HG02884 (cell line): ENCODE data around the gene LIMK1.
"Not testable (repeated sequence)": the region's sequence is repeated elsewhere in the genome, so short reads cannot be mapped to it uniquely, and the experiment has no call there.

Experiments
- ATAC-seq: cut with Tn5 transposase; IDR thresholded peaks from one replicate; pipeline ENCODE4 v1.9.1; 2021; ENCODE audit warnings: mild to moderate bottlenecking, moderate library complexity; ENCODE audit not compliant: unreplicated experiment

The LIMK1 gene

DNA sequence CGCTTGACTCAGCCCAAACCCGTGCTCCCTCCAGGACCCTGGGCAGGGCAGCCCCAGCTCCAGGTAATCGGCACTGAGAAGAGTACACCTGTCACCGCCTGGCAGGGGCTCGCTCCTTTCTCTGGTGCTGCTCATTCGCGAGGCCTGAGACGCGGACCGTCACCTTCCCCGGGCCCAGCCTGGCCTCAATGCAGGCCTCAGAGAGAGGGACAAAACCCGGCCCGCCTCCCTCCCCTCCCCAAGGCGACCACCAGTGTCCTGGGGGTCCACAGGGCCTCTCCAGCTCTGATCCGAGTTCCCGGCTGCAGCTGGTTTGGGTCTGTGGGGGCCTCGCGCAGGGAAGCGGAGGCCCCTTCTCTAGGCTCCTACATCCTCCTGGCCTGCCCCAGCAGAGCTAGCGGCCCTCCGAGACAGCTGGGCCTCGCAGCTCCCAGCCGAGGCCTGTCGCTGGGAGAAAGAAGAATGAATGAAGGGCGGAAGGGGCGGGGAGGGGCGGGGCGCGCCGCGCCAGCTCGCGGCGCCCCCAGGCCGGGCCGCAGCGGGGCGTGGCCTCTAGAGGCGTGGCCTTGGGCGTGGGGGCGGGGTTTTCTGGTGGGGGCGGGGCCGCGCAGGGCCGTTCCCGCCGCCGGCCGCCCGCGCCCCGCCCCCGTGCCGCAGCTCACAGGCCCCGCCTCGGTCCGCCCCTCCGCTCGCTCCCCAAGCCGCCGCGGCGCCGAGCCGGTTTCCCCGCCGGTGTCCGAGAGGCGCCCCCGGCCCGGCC lies at the start of gene LIMK1:
TSS of gene LIMK1 (plus strand) at position 688 of the 760 bp plus-strand sequence. CDS start 187 bp downstream, outside the sequence.
- ATAC-seq, result peak; percentile 55

DNA sequence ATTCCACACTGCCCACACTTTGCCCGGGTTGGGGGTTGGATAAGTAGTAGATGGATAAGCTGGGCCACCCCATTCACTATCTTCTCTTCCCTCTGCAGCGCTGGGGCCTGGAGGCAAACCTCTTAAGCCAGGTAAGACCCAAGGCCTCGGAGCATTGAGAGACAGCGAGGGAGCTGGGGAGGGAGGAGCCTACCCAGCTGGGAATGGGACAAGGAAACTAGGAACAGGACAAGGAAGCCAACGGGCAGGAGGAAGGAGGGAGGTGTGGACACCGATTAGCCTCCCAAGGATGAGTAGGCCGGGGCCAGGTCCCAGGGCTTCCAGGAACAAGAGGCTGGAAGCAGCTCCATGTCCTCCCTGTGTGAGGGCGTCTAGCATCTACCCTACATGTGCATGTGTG lies 46.0 kb upstream of the LIMK1 start:
- no peak for ATAC-seq

DNA sequence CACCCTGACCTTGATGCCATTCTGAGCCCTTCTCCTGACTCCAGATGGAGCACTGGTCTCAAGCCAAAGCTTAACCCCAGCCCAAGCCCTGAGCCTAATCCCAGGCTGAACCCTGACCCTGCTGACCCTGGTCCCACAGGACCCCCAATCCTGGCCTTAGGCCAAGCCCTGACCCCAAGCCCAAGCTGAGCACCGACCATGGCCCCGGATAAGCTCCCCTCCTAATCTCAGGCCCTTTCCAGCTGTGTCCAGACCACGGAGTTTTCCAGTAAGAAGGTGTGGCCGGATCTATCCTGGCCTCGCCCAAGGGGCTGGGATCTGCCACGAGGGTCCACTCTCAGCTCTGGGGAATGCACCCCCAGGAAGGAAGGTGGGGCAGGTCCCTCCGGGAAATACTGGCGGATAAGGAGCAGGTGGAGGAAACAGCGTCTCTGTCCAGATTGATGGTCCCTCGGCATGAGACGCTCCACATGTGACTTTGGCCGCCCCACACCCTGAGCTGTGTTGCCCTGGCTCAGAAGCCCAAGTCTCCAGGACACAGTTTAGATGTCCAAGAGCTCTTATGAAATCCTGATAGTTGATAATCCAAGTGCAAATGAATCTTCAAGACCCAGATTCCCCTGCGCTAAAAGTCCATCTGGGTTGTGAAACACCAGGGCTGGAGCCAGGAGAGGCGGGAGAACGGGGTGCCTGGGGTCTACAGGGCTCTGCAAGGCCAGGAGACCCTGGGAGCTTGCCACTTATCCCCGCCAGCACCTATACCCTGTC lies 45.2 kb upstream of the LIMK1 start:
- ATAC-seq, result no peak

DNA sequence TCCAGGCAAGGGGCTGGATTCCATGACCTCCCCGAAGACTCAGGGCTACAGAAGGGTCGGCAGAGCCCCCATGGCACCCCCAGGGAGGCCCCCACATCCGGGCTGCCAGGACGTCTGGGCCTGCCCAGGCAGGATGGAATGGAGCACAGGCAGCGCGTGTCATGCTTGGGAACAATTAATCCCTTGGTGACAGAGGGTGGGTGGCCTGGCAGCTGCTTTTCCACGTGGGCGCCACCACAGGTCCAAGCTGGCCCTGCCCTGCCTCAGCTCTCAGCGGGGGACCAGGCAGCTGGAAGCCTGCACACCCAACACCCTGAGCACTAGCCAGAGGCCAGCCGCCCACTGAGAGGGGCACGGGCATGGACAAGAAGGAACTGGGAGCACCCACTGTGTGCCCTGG lies 44.3 kb upstream of the LIMK1 start:
- no peak for ATAC-seq

DNA sequence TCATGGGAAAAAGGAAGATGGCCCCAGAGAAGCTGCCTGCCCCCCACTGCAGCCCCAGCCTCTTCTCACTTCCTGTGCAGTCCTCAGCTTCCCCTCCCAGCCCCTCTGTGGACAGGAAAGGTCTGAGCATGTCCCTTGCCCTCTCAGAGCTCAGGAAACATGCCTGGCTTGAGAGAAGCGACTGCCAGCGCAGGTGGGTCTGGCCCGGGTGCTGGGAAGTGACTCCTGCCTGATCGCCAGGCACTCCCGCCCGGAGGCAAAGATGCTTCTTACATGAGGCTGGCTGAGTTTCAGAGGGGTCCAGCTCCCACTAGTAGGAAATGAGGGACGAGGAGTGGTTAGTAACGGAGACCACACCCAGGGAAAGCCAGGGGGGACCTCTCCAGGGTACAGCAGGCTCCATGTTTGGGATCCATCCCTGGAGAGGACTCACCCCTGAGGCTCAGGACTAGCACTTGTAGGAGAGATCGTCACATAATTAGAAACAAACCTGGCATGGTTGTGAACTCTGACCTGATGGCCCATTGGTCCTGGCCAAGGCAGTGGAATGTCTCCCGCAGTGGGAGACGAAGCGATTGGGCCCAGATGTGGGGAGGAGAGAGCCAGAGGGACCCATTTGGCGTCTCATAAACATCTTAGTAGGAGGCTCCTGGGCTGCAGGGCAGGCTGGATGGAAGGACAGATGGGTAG lies 43.4 kb upstream of the LIMK1 start:
- ATAC-seq, result no peak

DNA sequence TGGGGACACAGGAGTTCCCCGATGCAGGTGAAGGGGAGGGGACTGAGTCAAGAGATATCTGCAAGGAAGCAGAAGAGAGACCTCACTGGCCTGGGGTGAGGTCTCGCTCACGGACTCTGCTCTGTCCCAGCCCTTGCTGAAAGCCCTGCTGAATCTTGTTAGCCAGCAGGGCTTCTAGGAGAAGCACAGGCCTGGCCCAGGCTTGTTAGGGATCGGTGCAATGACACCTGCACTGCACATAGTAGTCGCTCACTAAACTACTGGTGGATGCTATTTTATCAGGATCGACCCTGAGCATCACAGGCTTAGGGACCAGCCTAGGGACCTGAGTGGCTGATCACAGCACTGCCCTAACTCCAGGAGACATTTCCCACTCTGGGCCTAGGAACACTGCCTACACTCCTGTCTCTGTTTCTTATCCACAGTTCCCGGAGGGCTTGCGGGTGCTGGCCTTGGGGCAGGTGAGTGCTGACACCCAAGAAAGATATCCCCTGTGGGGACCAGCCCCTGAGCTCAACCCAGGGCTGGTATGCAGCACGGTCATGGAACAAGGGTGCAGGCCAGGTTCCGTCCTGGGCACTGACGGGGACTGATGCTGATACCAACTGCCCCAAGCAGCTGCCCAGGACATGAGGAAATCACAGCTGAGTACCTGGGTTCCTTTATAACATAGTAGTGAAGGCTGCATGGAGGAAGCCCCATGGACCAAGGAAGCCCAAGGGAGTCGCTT lies 42.6 kb upstream of the LIMK1 start:
- no peak for ATAC-seq

DNA sequence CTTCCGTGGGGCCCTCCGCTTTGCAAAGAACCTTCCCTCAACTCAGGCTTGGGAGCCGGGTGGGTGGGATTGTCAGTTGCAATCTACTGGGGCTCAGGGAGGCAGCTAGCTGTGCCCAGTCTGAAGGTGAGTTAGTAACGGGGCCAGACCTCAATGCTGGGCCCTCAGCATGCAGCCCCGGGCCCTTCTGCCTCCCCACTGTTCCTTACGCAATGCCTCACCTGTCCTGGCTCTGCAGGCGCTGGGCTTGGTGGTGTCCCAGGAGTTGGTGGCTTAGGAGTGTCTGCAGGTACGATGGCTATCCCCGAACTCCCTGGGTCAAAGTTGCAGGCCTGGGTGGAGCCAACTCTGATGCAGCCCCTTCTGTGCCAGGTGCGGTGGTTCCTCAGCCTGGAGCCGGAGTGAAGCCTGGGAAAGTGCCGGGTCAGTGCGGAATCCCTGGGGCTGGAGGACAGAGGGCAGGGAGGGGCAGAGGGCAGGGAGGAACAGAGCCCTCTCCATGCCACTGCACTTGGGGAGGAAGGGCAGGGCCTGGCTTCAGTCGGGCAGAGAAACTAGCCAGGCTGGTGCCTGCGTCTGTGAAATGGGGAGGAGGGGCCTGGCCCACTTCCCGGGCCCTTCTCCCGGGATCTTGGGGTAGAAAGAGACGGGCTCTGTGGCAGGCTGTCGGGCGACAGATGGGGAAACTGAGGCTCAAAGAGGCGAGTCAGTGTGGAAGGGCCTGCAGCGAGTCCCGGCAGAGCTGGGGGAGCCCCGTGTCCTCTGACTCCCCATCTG lies 40.7 kb upstream of the LIMK1 start:
- no peak for ATAC-seq

DNA sequence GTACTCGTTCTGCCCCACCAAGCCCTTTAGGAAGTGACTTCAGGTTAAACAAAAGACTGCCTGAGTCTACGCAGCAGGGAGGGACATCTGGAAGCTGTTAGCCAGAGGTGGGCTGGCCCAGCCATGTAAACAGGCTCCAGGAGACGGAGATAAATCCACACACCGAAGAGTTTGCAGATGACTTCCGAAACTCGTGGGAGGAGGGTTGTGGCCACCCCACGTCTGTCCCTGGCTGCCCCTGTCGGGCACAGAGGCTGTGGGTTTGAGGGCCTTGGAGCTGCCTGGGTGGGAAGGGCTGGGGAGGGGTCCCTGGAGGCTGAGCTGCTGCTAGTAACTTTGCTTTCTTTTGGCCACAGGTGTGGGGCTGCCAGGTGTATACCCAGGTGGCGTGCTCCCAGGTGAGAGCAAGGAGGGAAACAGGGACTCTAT lies 40.1 kb upstream of the LIMK1 start:
- ATAC-seq, result no peak

DNA sequence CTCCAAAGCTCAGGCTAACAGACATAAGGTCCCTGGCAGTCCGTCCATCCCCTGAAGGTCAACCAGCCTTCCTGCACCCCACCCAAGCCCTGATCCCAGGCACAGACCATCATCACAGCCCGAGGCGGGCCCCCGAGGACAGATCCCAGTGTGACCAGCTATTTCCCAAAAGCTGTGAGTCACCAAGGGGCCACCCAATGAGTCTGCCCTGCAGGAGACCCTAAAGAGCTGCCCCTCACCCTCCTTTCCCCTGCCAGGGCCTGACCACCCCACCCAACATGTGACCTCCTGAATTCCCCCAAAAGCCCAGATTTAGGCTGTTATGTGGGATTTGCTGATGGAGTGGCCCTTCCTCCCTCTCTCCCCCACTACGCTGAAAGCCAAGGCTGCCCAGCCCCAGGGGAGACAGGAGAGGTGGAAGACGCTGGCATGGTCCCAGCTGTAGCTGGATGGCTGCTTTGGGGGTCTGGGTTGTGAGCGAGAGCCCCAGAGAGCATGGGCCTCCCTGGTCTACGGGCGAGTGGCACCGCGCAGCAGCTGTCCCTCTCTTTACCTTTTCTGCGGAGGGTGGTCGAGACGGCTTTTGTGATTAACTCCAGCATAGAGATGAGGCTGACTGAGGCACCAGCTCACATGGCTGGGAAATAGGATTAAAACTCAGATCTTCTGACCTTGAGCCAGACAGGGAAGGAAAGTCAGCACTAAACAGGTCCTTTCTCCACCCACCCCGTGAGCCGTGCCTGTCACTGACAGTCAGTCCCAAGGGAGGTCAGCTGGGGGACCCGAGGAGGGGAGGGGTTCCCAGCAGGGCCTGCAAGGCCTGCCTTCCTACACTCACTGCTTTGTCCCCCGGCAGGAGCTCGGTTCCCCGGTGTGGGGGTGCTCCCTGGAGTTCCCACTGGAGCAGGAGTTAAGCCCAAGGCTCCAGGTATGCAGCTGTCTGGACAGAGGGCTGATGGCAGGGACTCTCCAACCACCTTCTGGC lies 38.9 kb upstream of the LIMK1 start:
- no peak for ATAC-seq

DNA sequence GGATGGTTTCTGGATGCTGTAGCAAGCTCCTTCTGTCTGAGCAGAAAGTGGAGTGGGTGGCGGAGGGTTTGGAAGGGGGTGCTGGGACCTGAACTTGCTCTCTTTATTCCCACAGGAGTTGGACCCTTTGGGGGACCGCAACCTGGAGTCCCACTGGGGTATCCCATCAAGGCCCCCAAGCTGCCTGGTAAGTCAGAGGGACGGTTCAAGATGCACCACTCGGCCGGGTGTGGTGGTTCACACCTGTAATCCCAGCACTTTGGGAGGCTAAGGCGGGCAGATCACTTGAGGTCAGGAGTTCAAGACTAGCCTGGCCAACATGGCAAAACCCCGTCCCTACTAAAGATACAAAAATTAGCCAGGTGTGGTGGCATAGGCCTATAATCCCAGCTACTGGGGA lies 37.0 kb upstream of the LIMK1 start:
- ATAC-seq, result not testable (repeated sequence)

DNA sequence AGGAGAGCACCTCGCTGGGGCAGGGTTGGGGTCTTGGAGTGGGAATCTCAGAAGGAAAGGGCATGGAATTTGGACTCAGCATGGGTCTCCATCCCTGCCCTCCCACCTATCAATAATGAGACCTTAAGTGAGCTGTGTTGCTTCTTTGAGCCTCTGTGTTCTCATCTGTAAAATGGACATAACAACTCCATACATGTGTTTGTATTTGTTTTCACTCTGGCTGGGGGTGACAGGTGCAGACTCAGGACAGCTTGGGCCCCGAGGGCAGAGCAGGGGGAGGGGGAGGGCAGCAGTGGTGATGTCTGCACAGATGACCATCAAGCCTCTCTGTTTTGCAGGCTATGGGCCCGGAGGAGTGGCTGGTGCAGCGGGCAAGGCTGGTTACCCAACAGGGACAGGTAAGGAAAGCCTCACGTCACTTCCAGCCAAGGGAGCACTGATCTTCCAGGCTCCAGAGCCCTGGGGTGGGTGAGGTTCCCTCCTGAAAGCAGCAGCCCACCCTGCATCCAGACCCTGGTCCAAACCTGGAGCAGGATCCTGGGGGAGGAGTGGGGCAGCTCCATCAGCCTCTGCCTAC lies 35.7 kb upstream of the LIMK1 start:
- no peak for ATAC-seq

DNA sequence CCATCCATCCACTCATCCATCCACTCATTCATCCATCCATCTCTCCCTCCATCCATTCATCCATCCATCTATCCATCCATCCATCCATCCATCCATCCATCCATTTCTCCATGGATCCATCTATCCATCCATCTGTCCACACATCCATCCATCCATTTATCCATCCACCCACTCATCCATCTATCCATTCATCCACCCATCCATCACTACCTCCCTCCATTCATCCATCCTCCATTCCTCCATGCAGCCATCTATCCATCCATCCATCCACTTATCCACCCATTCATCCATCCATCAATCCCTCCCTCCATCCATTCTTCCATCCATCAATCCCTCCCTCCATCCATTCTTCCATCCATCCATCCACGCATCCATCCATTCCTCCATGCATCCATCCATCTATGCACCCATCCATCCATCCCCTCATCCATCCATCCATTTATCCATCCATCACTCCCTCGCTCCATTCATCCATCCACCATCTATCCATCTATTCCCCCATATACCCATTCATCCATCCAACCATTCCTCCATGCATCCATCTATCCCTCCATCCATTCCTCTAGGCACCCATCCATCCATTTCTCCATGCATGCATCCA lies 34.5 kb upstream of the LIMK1 start:
- ATAC-seq, result no peak

DNA sequence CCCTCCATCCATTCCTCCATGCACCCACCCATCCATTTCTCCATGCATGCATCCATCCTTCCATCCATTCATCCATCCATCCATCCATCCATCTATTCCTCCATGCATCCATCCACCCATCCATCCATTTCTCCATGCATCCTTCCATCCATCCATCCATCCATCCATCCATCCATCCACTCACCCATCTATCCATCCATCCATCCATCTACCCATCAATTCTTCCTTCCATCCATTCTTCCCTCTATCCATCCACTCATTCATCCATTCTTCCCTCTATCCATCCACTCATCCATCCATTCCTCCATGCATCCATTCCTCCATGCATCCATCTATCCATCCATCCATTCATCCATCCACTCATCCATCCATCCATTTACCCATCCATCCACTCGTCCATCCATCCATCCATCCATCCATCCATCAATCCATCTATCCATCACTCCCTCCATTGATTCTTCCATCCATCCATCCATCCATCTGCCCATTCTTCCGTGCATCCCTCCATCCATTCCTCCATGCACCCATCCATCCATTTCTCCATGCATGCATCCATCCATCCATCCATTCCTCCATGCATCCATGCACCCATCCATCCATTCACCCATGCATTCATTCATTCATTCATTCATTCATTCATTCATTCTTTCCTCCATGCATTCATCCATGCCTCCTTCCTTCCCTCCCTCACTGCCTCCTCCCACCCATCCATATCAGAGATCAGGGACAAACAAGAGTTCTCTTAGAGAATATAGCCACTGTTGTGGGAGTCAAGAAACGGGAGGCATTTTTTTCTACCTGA lies 33.4 kb upstream of the LIMK1 start:
- ATAC-seq, result no peak

DNA sequence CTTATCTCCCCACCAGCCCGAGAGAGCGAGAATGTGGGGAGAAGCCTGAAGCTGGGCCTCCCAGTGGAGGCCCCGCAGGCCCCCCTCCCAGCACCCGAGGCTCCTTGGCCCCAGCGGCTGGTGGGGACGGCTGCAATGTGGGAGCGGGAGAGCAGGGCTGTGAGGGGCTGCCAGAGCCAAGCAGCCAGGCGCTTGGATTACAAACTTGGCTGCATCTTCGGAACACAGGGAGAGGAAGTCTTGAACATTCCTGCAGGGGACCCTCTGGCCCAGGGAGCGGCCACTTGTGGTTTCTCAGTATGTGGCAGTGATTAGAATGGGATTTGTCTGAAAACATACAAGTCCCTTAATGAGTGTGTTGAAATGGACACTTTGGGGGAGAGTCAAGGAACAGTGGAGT lies 32.4 kb upstream of the LIMK1 start:
- no peak for ATAC-seq

DNA sequence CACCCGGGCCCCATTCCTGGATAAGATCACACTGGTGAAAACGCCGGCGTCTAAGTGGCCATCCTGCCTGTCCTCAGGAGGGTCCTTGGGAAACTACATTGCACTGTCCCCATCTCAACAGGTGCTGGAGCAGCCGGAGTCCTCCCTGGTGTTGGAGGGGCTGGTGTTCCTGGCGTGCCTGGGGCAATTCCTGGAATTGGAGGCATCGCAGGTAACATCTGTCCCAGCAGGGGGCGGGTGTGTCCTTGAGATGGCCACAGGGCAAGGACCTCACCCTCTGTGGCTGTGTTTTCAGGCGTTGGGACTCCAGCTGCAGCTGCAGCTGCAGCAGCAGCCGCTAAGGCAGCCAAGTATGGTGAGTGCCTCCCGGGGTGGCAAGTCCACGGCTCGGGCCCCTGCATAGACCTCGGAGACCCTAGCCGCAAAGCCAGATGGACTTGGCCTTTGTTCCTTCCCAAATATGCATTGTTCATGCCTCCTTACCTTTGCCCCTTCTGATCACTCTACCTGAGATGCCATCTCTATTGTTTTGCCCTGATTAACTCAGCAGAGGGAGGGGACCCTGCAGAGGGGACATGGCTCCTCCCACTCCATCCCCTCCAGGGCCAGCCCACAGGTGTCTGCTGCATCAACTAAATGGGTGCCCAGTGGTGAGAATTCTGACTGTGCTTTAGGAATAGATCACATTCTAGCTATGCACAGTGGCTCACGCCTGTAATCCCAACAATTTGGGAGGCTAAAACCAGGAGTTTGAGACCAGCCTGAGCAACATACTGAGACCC lies 31.8 kb upstream of the LIMK1 start:
- ATAC-seq, result no peak

DNA sequence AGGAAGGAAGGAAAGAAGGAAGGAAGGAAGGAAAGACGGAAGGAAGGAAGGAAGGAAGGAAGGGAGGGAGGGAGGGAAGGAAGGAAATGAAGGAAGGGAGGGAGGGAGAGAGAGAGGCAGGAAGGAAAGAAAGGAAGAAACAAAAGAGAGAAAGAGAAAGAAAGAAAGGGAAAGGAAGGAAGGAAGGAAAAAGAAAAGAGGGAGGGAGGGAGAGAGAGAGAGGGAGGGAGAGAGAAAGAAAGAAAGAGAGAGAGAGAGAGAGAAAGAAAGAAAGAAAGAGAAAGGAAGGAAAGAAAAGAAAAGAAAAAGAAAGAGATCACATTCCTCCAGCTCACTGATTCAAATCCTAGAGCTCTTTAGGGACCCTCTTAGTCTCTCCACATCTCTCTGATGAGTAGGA lies 31.0 kb upstream of the LIMK1 start:
- no peak for ATAC-seq
